OCI-LY1 (cell line): ENCODE results near the gene ANKFN1.

Experiments used
- EZH2 ChIP-seq: fragments of 200-600 bp; sonication (generic), shearing (Covaris generic); IDR thresholded peaks from 2 replicates; pipeline ENCODE4 v1.8.0; 2017; ENCODE audit warnings: borderline replicate concordance, mixed run types, mild to moderate bottlenecking, antibody characterized with exemption, low read length, moderate library complexity, mixed read lengths
- TF ChIP-seq, protein P1 (sequence below): fragments of 200-600 bp; sonication (generic), shearing (Covaris generic); IDR thresholded peaks from 2 replicates; pipeline ENCODE4 v1.5.1; 2017; ENCODE audit warnings: mild to moderate bottlenecking, antibody characterized with exemption, low read length, moderate library complexity, mixed read lengths

DNA sequence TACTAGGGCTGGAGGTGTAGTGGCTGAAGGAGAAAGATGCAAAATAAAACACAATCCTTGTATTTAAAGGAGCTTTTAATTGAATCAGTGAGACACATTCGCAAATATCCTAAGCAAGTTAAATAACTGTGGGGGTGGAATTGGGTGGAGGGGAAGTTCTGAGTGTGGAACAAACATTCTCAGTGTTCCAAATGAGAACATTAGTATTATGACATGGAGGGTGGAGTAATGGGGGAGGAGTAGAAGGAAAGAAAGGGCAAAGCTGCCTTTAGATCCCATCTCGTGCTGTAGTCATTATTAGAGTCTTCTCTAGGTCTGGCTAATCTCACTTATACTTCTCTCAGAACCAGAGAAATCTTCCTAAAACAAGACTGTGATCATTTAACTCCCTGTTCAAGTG is 169.7 kb downstream of the ANKFN1 start:
- TF ChIP-seq, protein P1, sequence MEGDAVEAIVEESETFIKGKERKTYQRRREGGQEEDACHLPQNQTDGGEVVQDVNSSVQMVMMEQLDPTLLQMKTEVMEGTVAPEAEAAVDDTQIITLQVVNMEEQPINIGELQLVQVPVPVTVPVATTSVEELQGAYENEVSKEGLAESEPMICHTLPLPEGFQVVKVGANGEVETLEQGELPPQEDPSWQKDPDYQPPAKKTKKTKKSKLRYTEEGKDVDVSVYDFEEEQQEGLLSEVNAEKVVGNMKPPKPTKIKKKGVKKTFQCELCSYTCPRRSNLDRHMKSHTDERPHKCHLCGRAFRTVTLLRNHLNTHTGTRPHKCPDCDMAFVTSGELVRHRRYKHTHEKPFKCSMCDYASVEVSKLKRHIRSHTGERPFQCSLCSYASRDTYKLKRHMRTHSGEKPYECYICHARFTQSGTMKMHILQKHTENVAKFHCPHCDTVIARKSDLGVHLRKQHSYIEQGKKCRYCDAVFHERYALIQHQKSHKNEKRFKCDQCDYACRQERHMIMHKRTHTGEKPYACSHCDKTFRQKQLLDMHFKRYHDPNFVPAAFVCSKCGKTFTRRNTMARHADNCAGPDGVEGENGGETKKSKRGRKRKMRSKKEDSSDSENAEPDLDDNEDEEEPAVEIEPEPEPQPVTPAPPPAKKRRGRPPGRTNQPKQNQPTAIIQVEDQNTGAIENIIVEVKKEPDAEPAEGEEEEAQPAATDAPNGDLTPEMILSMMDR, result no peak
- TF ChIP-seq EZH2, result no peak
